IPS-18c (cell line): ENCODE measurements around the gene CDO1.

ENCODE experiments used
- H3K4me3 ChIP-seq: 2 replicates; pipeline ENCODE4 v1.7.0; 2013; ENCODE audit warnings: low read depth, mild to moderate bottlenecking, low read length, moderate library complexity; ENCODE audit not compliant: insufficient read depth
- H3K9me3 ChIP-seq: one replicate; pipeline ENCODE4 v1.6.1; 2013; ENCODE audit warnings: mild to moderate bottlenecking, low read length, moderate library complexity; ENCODE audit not compliant: control insufficient read depth, insufficient read depth

Gene CDO1

GRCh38 chr5:115816226-115817081 is at the start of gene CDO1:
TSS of gene CDO1 (minus strand) at chr5:115816659. CDS start at chr5:115816397, 262 bp downstream.
- peak within 1 kb of the TSS; percentile 91 for H3K4me3 ChIP-seq
- no peaks in the 10 kb centered on the region for H3K9me3 ChIP-seq

- Histone ChIP-seq H3K9me3 (no peaks in the 10 kb centered on the region), H3K4me3 (no peak overlapping the region)
Observed at GRCh38 chr5:115859378-115859777, 42.9 kb upstream of the CDO1 start.

GRCh38 chr5:115858396-115858795 is 41.9 kb upstream of the CDO1 start:
- Histone ChIP-seq H3K4me3 (no peak overlapping the region), H3K9me3 (no peaks in the 10 kb centered on the region)

GRCh38 chr5:115857626-115858349 is 41.3 kb upstream of the CDO1 start:
- Histone ChIP-seq H3K9me3 (no peaks in the 10 kb centered on the region), H3K4me3 (no peak overlapping the region)

GRCh38 chr5:115857057-115857479 is 40.6 kb upstream of the CDO1 start:
- Histone ChIP-seq H3K4me3 (no peak overlapping the region), H3K9me3 (no peaks in the 10 kb centered on the region)

GRCh38 chr5:115855959-115856358 is 39.5 kb upstream of the CDO1 start:
- H3K9me3 ChIP-seq: no peaks in the 10 kb centered on the region
- H3K4me3 ChIP-seq: no peak overlapping the region

GRCh38 chr5:115854139-115854538 is 37.7 kb upstream of the CDO1 start:
- Histone ChIP-seq H3K4me3 (no peak overlapping the region), H3K9me3 (no peaks in the 10 kb centered on the region)

GRCh38 chr5:115850744-115851416 is 34.4 kb upstream of the CDO1 start:
- Histone ChIP-seq H3K4me3 (no peak overlapping the region), H3K9me3 (no peaks in the 10 kb centered on the region)

GRCh38 chr5:115849258-115849798 is 32.9 kb upstream of the CDO1 start:
- Histone ChIP-seq H3K9me3 (no peaks in the 10 kb centered on the region), H3K4me3 (no peak overlapping the region)

GRCh38 chr5:115847290-115847689 is 30.8 kb upstream of the CDO1 start:
- Histone ChIP-seq H3K4me3 (no peak overlapping the region), H3K9me3 (no peaks in the 10 kb centered on the region)

GRCh38 chr5:115844321-115844817 is 27.9 kb upstream of the CDO1 start:
- H3K9me3 ChIP-seq: no peaks in the 10 kb centered on the region
- no peak overlapping the region for H3K4me3 ChIP-seq

- Histone ChIP-seq H3K9me3 (no peaks in the 10 kb centered on the region), H3K4me3 (no peak overlapping the region)
Observed at GRCh38 chr5:115843444-115844130, 27.1 kb upstream of the CDO1 start.

- H3K9me3 ChIP-seq: no peaks in the 10 kb centered on the region
- peak overlapping the region; percentile 81; the same call in 1 of the 2 replicates for H3K4me3 ChIP-seq
Observed at GRCh38 chr5:115842952-115843351, 26.5 kb upstream of the CDO1 start.

- no peaks in the 10 kb centered on the region for H3K9me3 ChIP-seq
Observed at GRCh38 chr5:115842089-115842935, 25.9 kb upstream of the CDO1 start.

GRCh38 chr5:115841382-115842088 is 25.1 kb upstream of the CDO1 start, which contains the start of the genes AP3S1 and ATG12:
TSS of gene AP3S1 (plus strand) at chr5:115841935. CDS start at chr5:115842038, 103 bp downstream.
TSS of gene ATG12 (minus strand) at chr5:115841565. CDS start at chr5:115841552, 13 bp downstream.
- peak within 1 kb of the TSS; percentile 81 for H3K4me3 ChIP-seq
- no peaks in the 10 kb centered on the region for H3K9me3 ChIP-seq

More at GRCh38 chr5:115842089-115842935, 25.9 kb upstream of the CDO1 start:
- H3K4me3 ChIP-seq: peak overlapping the region; percentile 81
